HG03457 (cell line): ENCODE measurements around the gene RNU4-1.

Source experiments
- ATAC-seq: cut with Tn5 transposase; IDR thresholded peaks from one replicate; pipeline ENCODE4 v1.9.1; 2021; ENCODE audit warnings: moderate number of reproducible peaks; ENCODE audit not compliant: unreplicated experiment

Gene RNU4-1

GRCh38 chr12:120290609-120291305 lies 2.3 kb downstream of the RNU4-1 start:
- no peak for ATAC-seq

GRCh38 chr12:120287491-120287890 lies 5.5 kb downstream of the RNU4-1 start:
- no peak for ATAC-seq

GRCh38 chr12:120286768-120287490 lies 6.1 kb downstream of the RNU4-1 start:
- ATAC-seq = no peak

- ATAC-seq = no peak
These were observed 8.7 kb downstream of the RNU4-1 start for GRCh38 chr12:120284381-120284780.

- no peak for ATAC-seq
These were observed 9.7 kb downstream of the RNU4-1 start for GRCh38 chr12:120283318-120283717.

- no peak for ATAC-seq
These were observed 14.6 kb downstream of the RNU4-1 start for GRCh38 chr12:120278137-120279069.

- no peak for ATAC-seq
These were observed 16.3 kb downstream of the RNU4-1 start for GRCh38 chr12:120276734-120277133.

GRCh38 chr12:120267736-120268135 lies 25.3 kb downstream of the RNU4-1 start:
- ATAC-seq = no peak

- no peak for ATAC-seq
These were observed 26.7 kb downstream of the RNU4-1 start for GRCh38 chr12:120266180-120266870.

GRCh38 chr12:120265473-120266179 lies 27.4 kb downstream of the RNU4-1 start, which contains the start of gene PXN:
Gene PXN, minus strand, starts transcription at chr12:120265730. Its CDS starts 101 bp downstream, at chr12:120265629.
- no peak for ATAC-seq

- no peak for ATAC-seq
These were observed 28.0 kb downstream of the RNU4-1 start for GRCh38 chr12:120264904-120265472.

- no peak for ATAC-seq
These were observed 28.7 kb downstream of the RNU4-1 start for GRCh38 chr12:120264086-120264903.

GRCh38 chr12:120263748-120264085 lies 29.3 kb downstream of the RNU4-1 start:
- no peak for ATAC-seq

- no peak for ATAC-seq
These were observed 29.9 kb downstream of the RNU4-1 start for GRCh38 chr12:120262852-120263747.

GRCh38 chr12:120261951-120262851 lies 30.8 kb downstream of the RNU4-1 start:
- no peak for ATAC-seq

GRCh38 chr12:120260607-120261006 lies 32.4 kb downstream of the RNU4-1 start:
- ATAC-seq = no peak
